HG02759 (cell line): ENCODE measurements around the gene OTC.

ENCODE experiments used
- ATAC-seq: cut with Tn5 transposase; IDR thresholded peaks from one replicate; pipeline ENCODE4 v1.9.1; 2021; ENCODE audit warnings: mild to moderate bottlenecking, moderate library complexity; ENCODE audit not compliant: unreplicated experiment

Gene OTC

DNA sequence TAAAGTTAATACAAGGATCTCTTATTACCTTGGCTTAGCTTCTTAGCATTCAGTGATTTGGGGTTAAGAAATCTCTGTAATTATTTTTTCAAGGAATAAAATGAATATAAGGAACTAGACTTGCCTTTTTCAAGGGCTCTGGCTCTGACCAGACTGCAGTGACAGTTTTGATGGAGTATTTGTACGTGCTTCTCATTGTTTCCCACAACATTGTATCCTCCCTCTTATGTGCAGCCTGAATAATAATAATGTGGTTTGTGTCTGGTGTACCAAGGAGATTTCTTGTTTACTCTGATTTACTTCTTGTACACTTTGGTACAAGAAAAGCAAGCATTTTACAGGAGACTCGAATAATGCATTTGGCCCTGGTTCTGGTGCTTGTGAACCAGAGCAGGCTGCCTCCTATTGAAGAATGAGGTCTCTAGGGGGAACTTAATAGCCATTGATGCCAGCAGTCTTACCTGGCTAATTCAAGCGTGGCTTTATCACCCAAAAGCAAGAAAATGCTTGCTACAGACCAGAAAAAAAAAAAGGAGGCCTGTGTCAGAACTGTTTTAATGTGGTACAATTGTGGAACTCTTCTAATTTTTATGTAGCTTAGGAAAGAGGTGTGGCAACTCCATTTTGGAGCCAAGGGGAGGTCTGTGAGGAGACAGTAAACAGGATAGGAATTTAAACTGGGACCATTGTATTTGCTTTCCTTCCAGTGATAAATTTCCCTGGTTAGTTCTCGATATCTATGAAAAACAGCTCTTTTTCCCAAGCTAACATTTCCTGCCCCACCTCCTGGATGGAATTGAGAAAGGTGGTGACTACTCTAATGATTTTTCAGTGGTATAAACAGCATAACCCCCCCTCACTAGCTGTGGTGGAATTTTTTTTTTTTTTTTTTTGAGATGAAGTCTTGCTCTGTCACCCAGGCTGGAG is 5.6 kb downstream of the OTC start:
- ATAC-seq = no peak

GRCh38 chrX:38363046-38363445 is 10.6 kb downstream of the OTC start:
- no peak for ATAC-seq

DNA sequence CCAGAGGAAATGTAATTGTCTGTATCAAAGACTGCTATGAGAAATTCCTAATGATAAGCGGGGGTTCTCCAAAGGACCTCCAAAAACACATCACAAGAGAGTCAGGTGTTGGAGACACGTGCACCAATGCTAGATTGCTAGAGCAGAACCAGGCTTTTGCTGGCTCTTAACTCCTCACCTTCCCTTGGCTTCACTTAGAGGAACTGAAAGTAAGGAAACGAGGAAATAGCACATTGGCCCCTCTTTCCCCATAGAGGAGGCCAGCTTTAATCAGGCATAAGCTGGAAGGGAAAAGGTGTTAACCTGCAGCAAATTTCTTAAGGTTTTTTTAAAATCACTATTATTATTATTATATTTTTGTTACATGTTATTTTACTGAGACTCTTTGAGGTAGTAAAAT is 13.6 kb downstream of the OTC start:
- no peak for ATAC-seq

DNA sequence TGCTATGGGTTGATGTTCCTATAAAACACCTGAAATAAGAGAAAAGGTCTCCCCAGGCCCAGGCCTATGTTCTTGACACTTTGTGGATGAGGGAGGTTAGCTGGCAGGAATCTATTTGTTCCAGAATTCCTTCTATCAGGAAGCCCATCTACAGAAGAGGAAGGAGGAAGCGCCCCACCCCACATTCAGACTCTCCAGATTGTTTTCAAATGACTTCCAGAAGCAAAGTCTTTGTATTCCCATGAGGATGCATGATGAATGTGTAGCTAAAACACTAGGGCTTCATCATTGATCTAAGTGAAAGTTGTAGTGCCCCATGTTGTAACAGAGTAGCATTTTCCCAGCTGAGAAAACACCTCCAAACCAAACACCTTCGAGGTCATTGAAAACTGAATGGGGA is 16.4 kb downstream of the OTC start:
- no peak for ATAC-seq

DNA sequence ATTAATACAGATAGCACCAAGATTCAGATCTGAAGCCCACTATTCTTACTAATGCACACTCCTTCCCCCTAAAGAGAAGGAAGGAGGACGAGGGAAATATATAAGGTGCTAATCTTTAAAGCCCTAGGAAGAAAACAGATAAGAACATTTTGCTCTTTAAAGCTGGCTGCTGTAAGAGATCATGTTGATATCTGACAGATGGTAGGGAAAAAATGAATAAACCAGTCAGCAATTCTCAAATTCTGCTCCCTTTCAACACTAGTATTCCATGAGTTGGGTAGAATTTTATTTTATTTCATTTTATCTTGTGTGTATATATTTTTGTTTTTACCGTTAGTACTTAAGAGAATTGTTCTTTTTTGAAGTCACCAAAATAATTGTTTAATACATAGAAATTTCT is 19.2 kb downstream of the OTC start:
- no peak for ATAC-seq

GRCh38 chrX:38374431-38374830 is 22.0 kb downstream of the OTC start:
- no peak for ATAC-seq

- ATAC-seq = no peak
Observed at GRCh38 chrX:38375891-38376290, 23.5 kb downstream of the OTC start.

DNA sequence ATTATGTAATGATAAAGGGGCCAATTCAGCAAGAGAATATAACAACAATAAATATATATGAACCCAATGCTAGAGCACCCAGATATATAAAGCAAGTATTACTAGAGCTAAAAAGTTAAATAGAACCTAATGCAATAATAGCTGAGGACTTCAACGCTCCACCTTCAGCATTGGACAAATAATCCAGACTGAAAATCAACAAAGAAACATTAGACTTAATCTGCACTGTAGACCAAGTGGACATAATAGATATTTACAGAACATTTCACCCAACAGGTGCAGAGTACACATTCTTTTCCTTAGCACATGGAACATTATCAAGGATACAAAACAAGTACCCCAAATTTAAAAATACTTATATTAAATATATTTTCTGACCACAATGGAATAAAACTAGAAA is 24.3 kb downstream of the OTC start:
- ATAC-seq = no peak

GRCh38 chrX:38379088-38379487 is 26.7 kb downstream of the OTC start:
- ATAC-seq = no peak

DNA sequence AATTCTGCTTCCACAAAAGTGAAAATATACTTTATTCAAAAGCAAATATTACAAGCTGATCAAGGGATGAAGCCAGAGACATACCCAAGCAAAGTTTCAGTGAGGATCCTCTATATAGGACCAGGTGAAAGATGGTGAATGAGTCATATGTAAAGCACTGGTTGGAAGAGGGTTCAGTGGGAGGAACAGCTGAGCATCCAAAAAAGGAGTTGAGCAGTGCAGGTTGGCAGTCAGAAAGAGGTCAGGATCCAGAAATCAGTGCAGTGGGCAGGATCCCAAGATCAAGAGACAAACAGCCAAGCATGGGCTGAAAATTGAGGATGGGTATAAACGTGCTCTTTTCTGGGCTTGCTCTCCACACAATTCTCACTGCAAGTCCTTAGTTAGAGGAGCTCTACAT is 30.3 kb downstream of the OTC start:
- ATAC-seq = no peak

GRCh38 chrX:38400389-38400910 is 48.0 kb downstream of the OTC start:
- no peak for ATAC-seq

GRCh38 chrX:38402118-38402517 is 49.7 kb downstream of the OTC start:
- ATAC-seq = no peak

- no peak for ATAC-seq
Observed at GRCh38 chrX:38403834-38404233, 51.4 kb downstream of the OTC start.

GRCh38 chrX:38407126-38407525 is 54.7 kb downstream of the OTC start:
- no peak for ATAC-seq

DNA sequence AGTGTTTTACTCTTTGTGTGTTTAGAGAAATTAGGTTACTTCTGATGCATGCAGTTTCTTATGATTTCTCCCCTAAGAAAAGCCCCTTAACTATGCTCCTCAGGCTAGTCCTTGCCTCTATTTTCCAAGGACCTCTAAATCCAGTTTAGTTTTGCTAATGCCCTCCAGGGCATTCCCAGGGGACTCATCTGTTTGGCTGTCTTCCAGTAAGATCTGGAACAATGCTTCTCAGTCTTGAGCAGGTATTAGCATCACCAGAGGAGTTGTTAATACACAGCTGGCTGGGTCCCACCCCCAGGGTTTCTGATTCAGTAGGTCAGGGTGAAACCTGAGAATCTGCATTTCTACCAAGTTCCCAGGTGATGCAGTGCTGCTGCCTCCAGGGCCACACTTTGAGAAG is 56.9 kb downstream of the OTC start:
- no peak for ATAC-seq

- ATAC-seq = no peak
Observed at GRCh38 chrX:38426785-38427184, 74.4 kb downstream of the OTC start.

- ATAC-seq = no peak
Observed at GRCh38 chrX:38431525-38431924, 79.1 kb downstream of the OTC start.

- ATAC-seq = no peak
Observed at GRCh38 chrX:38435130-38435529, 82.7 kb downstream of the OTC start.

DNA sequence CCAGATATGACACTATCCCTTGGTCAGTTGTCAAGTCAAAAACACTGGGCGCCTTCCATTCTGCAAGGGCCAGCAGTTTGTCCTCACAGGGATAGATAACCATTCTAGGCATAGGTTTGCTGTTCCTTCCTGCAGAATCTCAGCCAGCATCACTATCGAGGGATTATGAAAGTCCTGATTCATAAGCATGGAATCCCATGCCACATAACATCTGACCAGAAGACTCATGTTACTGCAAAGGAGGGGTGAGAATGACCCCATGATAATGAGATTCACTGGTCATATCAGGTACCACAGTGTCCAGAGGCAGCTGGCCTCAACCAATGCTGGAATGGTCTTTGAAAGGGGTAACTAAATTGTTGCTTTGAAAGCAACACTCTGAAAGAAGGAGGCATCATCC is 84.7 kb downstream of the OTC start:
- no peak for ATAC-seq

DNA sequence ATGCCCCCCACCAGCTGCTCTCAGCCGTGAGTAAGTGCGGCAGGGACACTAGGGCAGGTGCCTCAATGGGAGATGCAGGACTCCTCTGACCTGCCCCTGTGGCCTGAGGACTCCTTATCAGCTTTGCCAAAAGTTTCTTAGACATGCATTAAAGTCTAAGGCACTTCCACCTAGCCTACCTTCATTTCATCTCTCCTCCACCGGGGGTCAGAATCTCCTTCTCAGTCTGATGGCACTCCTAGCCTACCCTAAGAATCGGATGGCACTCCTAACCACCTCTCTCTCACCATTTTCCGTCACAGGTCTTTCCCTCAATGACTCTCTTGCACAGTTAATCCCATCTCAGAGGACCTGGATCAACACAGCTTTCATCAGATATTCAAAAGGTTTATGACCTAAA is 85.9 kb downstream of the OTC start:
- no peak for ATAC-seq

DNA sequence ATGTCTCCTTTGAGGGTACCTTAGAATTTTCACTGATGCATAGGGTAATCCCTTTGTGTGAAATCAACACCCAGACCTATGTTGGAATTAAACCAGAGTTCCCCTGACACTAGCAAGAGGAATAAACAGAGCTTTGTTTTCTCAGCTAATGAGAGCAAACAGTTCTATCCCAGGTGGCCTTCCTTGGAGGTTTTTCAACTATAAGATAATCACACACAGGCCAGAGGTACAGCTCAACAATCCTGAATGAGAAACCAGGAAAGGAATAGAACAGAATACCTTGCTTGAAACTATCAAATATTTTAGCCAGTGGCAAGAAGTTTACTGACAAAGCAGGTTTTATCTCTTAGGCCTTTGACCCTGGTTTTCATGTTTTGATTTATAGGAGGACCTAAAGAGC is 100.2 kb downstream of the OTC start:
- no peak for ATAC-seq

DNA sequence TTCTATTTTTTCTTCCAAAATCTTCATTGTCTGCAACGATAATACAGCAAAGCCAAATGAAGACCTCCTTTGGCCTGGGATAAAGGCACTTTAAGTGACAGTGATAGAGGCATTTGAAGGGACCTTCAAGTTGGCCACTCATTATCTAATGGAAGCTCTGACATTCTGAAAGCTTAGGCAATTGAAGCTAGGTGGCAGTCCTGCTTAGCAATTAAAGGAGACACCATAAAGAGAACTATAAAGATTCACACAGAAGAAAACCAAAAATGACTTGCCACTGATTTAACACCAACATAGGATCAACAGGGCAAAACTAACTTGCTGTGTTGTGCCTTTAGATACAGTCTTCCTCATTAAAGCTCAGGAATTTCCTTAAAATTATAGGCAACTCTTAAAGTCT is 105.7 kb downstream of the OTC start:
- ATAC-seq = no peak

DNA sequence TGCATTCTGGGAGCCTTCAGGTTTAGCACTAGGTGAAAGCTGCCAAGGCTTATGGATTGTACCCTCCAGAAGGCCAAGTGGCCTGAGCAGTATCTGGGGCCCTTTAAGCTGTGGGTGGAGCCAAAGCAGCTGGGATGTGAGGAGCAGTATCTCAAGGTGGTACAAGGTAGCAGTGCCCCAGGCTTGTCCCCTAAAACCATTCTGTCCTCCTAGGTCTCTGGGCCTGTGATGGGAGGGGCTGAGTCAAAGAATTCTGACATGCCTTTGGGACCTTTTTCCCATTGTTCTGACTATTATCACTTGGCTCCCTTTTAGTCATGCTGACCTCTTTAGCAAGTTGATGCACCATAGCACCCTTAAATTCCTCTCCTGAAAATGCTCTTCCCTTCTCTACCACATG is 109.9 kb downstream of the OTC start:
- ATAC-seq = no peak
